Adrenal gland (tissue), 12 donors: Measurements from ENCODE around the gene RNASEH1. TPM values are rescaled to one million over a fixed set of nuclear protein-coding genes. Genes with fewer than 3 reads are reported as not detected.

ENCODE experiments used
- DNase-seq, 7 donors: peaks; one replicate each; pipeline ENCODE4 v3.0.0-alpha.2; 2019 to 2020
- H3K27ac ChIP-seq, 5 donors: fragments of 200-600 bp; sonication (generic) in 4 of 5; 1 replicate in 3 of 5; 2 replicates in 2 of 5; pipeline versions ENCODE4 v1.5.1 to v1.8.0; 2016 to 2020; ENCODE audit warnings: mild to moderate bottlenecking in 1 of 5
- H3K27me3 ChIP-seq: fragments of 200-600 bp; 2 replicates; pipeline ENCODE4 v1.8.0; 2021
- H3K36me3 ChIP-seq, 2 donors: fragments of 200-600 bp; replicated peaks in 1 of 2; 1 replicate in 1 of 2; 2 replicates in 1 of 2; pipeline versions ENCODE4 v1.5.1 to v1.8.0; 2018 to 2022
- H3K4me1 ChIP-seq, 2 donors: fragments of 200-600 bp; replicated peaks in 1 of 2; 1 replicate in 1 of 2; 2 replicates in 1 of 2; pipeline versions ENCODE4 v1.5.1 to v1.8.0; 2018 to 2021
- H3K4me3 ChIP-seq, 4 donors: fragments of 200-600 bp; sonication (generic) in 3 of 4; one replicate each; pipeline ENCODE4 v1.5.1; 2016 to 2018
- H3K9me3 ChIP-seq, 3 donors: fragments of 200-600 bp; sonication (generic) in 1 of 3; replicated peaks in 1 of 3; 1 replicate in 2 of 3; 2 replicates in 1 of 3; pipeline versions ENCODE4 v1.5.1 to v1.8.0; 2016 to 2021
- POLR2A ChIP-seq, 2 donors: fragments of 450-650 bp; IDR thresholded peaks; one replicate each; pipeline ENCODE4 v1.6.1; 2017; ENCODE audit warnings: antibody characterized with exemption in 2 of 2, mild to moderate bottlenecking in 2 of 2, moderate library complexity in 1 of 2
- WGBS, 4 donors: extraction: QIAGEN DNeasy Blood & Tissue Kit in 2 of 4; methylation state at CpG; one replicate each; pipeline versions ENCODE4 v1.1.5 to v1.1.7; 2013 to 2017; 5-methylcytosine and 5-hydroxymethylcytosine counted together
- intact Hi-C, 2 donors: fragments of 100-400 bp; cut with DNase I; formaldehyde crosslinking; loops; one replicate each; pipeline versions ENCODE4 v1.14.1 to v1.15.0; 2022 to 2023
- polyA plus RNA-seq, 3 donors: library from polyadenylated mRNA; stranded (reverse); fragments of 200-250 nt in 2 of 3; fragments of 350-450 nt in 1 of 3; fragmentation: Illumina TruSeq in 1 of 3; extraction: RNeasy Lipid Tissue Mini Kit (QIAGEN cat#74804) in 1 of 3; gene quantifications; one replicate each; pipeline ENCODE4 v1.2.3, GENCODE V29; 2013 to 2014
- total RNA-seq, 9 donors: library from RNA; depleted of rRNA in 4 of 9; stranded (reverse); fragments of >200 nt in 4 of 9; fragments of 120-200 nt in 1 of 9; fragmentation: NEBNext Ultra II Directional in 1 of 9; extraction: Animal tissue kit (Norgen Biotek cat#: 25700) in 1 of 9; gene quantifications; one replicate each; pipeline versions ENCODE4 v1.1.0 to v1.2.4, GENCODE V29; 2013 to 2023
- TF ChIP-seq, protein P1 (sequence below), 6 experiments: fragments of 450-650 bp in 4 of 6; fragments of 200-600 bp in 2 of 6; sonication (generic) in 1 of 6; IDR thresholded peaks; 1 replicate in 5 of 6; 2 replicates in 1 of 6; pipeline versions ENCODE4 v1.5.1 to v1.8.0; 2016 to 2021; ENCODE audit warnings: antibody characterized with exemption in 6 of 6, mild to moderate bottlenecking in 2 of 6, moderate library complexity in 1 of 6
- donor health status: healthy with polysubstance abuse.
- donor health status: Bipolar disorder and iron deficiency.
- donor health status: DM: yes; HTN: yes; CAD: no.
- donor health status: DM: no; HTN: no; CAD: no.
- donor health status: DM: no; HTN: no; CAD: no.
- donor health status: DM: yes; HTN: yes; CAD: no.

Gene RNASEH1
- total and polyA plus RNA-seq, 12 donors, result 4.5 to 27.6 (median 17.5) TPM

DNA sequence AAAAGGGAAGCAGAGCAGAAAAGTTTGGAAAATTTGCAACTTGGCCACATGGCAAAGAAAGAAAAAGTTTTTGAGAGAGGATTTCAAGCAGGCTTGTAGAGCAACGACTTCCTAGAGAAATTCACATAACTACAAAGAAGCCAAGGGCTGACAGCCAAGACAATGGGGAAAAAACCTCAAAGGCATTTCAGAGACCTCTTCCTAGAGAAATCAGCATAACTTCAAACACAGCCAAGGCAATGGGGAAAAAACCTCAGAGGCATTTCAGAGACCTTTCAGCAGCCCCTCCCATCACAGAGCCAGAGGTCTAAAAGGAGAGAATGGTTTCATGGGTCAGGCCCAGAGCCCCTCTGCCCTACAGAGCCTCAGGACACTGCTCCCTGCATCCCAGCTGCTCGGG is 46.0 kb downstream of the RNASEH1 start:
- no peak for DNase-seq
- Histone ChIP-seq H3K36me3 (peaks cover 0 to 43% of the 10 kb centered on the region in 2 donors), H3K27me3 (no peaks in the 10 kb centered on the region), H3K4me3 (no peak overlapping the region), H3K27ac (no peak overlapping the region), H3K4me1 (no peaks in the 10 kb centered on the region), H3K9me3 (no peaks in the 10 kb centered on the region)
- TF ChIP-seq POLR2A (IDR thresholded peaks at IDR 0.05), result no peak
- TF ChIP-seq, protein P1, sequence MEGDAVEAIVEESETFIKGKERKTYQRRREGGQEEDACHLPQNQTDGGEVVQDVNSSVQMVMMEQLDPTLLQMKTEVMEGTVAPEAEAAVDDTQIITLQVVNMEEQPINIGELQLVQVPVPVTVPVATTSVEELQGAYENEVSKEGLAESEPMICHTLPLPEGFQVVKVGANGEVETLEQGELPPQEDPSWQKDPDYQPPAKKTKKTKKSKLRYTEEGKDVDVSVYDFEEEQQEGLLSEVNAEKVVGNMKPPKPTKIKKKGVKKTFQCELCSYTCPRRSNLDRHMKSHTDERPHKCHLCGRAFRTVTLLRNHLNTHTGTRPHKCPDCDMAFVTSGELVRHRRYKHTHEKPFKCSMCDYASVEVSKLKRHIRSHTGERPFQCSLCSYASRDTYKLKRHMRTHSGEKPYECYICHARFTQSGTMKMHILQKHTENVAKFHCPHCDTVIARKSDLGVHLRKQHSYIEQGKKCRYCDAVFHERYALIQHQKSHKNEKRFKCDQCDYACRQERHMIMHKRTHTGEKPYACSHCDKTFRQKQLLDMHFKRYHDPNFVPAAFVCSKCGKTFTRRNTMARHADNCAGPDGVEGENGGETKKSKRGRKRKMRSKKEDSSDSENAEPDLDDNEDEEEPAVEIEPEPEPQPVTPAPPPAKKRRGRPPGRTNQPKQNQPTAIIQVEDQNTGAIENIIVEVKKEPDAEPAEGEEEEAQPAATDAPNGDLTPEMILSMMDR (IDR thresholded peaks at IDR 0.05), result no peak
- intact Hi-C loops, result no loop called here
- WGBS, 4 donors, result 70 to 87% (median 79%) methylated on average over 2 of the region's 2 CpGs

DNA sequence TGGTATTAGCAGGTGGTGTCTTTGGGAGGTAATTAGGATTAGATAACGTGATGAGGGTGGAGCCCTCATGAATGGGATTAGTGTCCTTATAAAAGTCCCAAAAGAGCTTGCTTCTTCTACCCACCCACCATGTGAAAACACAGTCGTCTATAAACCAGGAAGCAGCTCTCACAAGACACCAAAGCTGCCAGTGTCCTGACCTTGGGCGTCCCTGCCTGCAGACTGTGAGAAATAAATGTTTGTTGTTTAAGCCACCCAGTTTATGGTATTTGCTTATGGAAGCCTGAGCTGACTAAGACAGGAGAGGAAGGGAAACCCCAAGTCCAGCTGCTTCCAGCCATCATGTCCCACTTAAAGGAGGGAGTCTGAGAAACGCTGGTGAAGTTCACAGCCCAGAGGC is 52.4 kb downstream of the RNASEH1 start:
- Histone ChIP-seq H3K27ac (no peak overlapping the region), H3K4me3 (no peak overlapping the region), H3K9me3 (no peaks in the 10 kb centered on the region), H3K27me3 (no peaks in the 10 kb centered on the region), H3K4me1 (peaks cover 4% of the 10 kb centered on the region in 2 donors), H3K36me3 (peaks cover 0 to 31% of the 10 kb centered on the region in 2 donors)
- DNase-seq, result peak in 5 of 7 donors; percentile 29 to 68 (median 57)
- no peak for TF ChIP-seq POLR2A (IDR thresholded peaks at IDR 0.05)
- TF ChIP-seq, protein P1 (IDR thresholded peaks at IDR 0.05), result no peak
- intact Hi-C loops, result no loop called here
- WGBS, 4 donors, result 43 to 51% (median 48%) methylated on average over 4 of the region's 4 CpGs

DNA sequence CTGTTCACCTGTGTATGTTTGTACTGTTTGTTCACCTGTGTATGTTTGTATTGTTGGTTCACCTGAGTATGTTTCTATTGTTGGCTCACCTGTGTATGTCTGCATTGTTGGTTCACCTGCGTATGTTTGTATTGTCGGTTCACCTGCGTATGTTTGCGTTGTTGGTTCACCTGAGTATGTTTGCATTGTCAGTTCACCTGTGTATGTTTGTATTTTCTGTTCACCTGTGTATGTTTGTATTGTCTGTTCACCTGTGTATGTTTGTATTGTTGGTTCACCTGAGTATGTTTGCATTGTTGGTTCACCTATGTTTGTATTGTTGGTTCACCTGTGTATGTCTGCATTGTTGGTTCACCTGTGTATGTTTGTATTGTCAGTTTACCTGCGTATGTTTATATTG is 53.4 kb downstream of the RNASEH1 start:
- H3K36me3 ChIP-seq, result peaks cover 0 to 31% of the 10 kb centered on the region in 2 donors
- intact Hi-C loops, result no loop called here
- 93 to 98% (median 95%) methylated on average over 5 of the region's 5 CpGs for WGBS, 4 donors

DNA sequence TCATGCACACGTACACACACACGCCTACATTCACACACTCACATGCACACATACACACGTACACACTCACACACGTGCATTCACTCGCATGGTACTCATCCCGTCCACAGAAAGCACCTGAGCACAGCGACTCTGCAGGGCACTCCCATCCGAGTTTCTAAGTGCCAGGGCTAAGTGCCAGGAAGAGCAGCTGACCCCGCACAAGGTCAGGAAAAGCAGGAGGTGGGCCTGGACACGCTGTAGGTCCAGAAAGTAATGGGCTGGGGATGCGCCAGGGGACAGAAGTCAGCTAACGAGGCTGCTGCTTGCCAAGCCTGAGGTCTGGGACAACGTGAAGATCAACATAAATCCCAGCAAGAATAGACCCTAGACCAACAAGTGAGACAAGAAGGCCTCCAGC is 54.6 kb downstream of the RNASEH1 start:
- Histone ChIP-seq H3K9me3 (no peaks in the 10 kb centered on the region), H3K4me3 (no peak overlapping the region), H3K27ac (no peak overlapping the region), H3K36me3 (peaks cover 0 to 39% of the 10 kb centered on the region in 2 donors), H3K4me1 (peaks cover 4% of the 10 kb centered on the region in 2 donors), H3K27me3 (no peaks in the 10 kb centered on the region)
- peak in 1 of 7 donors; percentile 45 for DNase-seq
- intact Hi-C loops, result no loop called here
- WGBS, 4 donors, result 75 to 79% (median 78%) methylated on average over 11 to 13 of the region's 13 CpGs
- TF ChIP-seq, protein P1 (IDR thresholded peaks at IDR 0.05), result no peak
- TF ChIP-seq POLR2A (IDR thresholded peaks at IDR 0.05), result no peak

More for the DNA sequence above, 53.4 kb downstream of the RNASEH1 start:
- H3K27ac ChIP-seq, result no peak overlapping the region
- H3K4me3 ChIP-seq, result no peak overlapping the region
- peak in 1 of 7 donors; percentile 5 for DNase-seq
- H3K4me1 ChIP-seq, result peaks cover 4% of the 10 kb centered on the region in 2 donors
- H3K27me3 ChIP-seq, result no peaks in the 10 kb centered on the region
- H3K9me3 ChIP-seq, result no peaks in the 10 kb centered on the region
- TF ChIP-seq, protein P1 (IDR thresholded peaks at IDR 0.05), result no peak
- no peak for TF ChIP-seq POLR2A (IDR thresholded peaks at IDR 0.05)
